ENCODE results near the gene CD109.

The CD109 gene

GRCh38 chr6:73743081-73743480 is 47.1 kb downstream of the CD109 start:
- Histone ChIP-seq H3K27ac (no peak overlapping the region), H3K4me3 (no peak overlapping the region)
- no peak for TF ChIP-seq CTCF (IDR thresholded peaks at IDR 0.05)
- DNase-seq (ENCODE audit: low spot score): no peak

GRCh38 chr6:73743556-73743955 is 47.6 kb downstream of the CD109 start:
- H3K4me3 ChIP-seq: no peak overlapping the region
- no peak for TF ChIP-seq CTCF (IDR thresholded peaks at IDR 0.05)
- no peak overlapping the region for H3K27ac ChIP-seq
- no peak for DNase-seq (ENCODE audit: low spot score)

- H3K27ac ChIP-seq: no peak overlapping the region
- DNase-seq (ENCODE audit: low spot score): no peak
- no peak overlapping the region for H3K4me3 ChIP-seq
- no peak for TF ChIP-seq CTCF (IDR thresholded peaks at IDR 0.05)
Measured at GRCh38 chr6:73746787-73747186, 50.8 kb downstream of the CD109 start.

DNA sequence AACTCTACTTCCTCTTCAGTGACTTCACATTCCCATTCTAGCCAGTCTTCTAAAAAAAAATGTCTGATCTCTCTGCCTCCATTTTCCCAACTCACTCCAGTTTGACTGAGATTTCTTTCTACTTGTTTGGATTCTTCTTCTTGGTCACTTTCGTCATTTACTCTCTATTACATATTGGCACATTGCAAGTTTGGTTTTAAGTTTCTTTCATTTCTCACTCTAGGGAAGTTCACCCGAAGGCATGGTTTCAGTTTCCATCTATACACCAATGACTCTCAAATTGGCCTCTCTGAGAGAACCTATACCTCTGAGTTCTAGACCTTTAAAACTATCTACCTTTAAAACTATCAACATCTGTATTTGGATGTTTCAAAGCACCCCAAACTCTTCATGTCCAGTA is 51.3 kb downstream of the CD109 start:
- no peak overlapping the region for H3K27ac ChIP-seq
- no peak overlapping the region for H3K4me3 ChIP-seq
- DNase-seq (ENCODE audit: low spot score): no peak
- no peak for TF ChIP-seq CTCF (IDR thresholded peaks at IDR 0.05)

GRCh38 chr6:73752943-73753342 is 56.9 kb downstream of the CD109 start:
- no peak for TF ChIP-seq CTCF (IDR thresholded peaks at IDR 0.05)
- DNase-seq (ENCODE audit: low spot score): no peak
- Histone ChIP-seq H3K4me3 (no peak overlapping the region), H3K27ac (no peak overlapping the region)

DNA sequence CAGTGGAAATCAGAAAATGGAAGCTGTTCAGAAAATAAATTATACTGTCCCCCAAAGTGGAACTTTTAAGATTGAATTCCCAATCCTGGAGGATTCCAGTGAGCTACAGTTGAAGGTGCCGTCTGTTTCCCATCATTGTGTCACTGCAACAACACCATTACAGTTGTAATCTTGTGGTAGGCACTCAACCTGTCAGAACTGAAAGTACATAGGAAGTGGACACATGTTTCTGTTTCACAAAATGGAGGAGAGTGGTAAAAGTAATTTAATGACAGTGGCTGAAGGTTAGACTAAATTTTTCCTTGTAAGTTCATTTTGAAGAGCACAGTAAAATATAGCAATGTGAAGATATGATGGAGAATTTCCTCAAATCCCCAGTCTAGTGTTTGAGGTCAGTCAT is 70.0 kb downstream of the CD109 start:
- H3K4me3 ChIP-seq: no peak overlapping the region
- no peak overlapping the region for H3K27ac ChIP-seq
- no peak for TF ChIP-seq CTCF (IDR thresholded peaks at IDR 0.05)
- no peak for DNase-seq (ENCODE audit: low spot score)

GRCh38 chr6:73768558-73768957 is 72.6 kb downstream of the CD109 start:
- DNase-seq (ENCODE audit: low spot score): no peak
- H3K27ac ChIP-seq: no peak overlapping the region
- no peak overlapping the region for H3K4me3 ChIP-seq
- TF ChIP-seq CTCF (IDR thresholded peaks at IDR 0.05): no peak
